GM19025 (cell line): ENCODE results near the gene STAC2.
A peak's percentile ranks its signal among the peaks of the same experiment; 100 is the strongest.

Experiments used
- ATAC-seq: cut with Tn5 transposase; IDR thresholded peaks from one replicate; pipeline ENCODE4 v1.9.1; 2021; ENCODE audit warnings: mild to moderate bottlenecking, low read depth, moderate library complexity; ENCODE audit not compliant: unreplicated experiment

The STAC2 gene

GRCh38 chr17:39166437-39167335 lies 59.1 kb downstream of the STAC2 start:
- ATAC-seq: no peak

- no peak for ATAC-seq
These were observed 59.9 kb downstream of the STAC2 start, which contains the start of gene ARL5C for GRCh38 chr17:39165841-39166349. Gene ARL5C (minus strand): TSS chr17:39166161. CDS start chr17:39165760, 401 bp downstream.

- no peak for ATAC-seq
These were observed 60.4 kb downstream of the STAC2 start for GRCh38 chr17:39165178-39165840.

- ATAC-seq: peak; percentile 86
These were observed 61.0 kb downstream of the STAC2 start for GRCh38 chr17:39164675-39165143.

GRCh38 chr17:39161962-39162361 lies 63.8 kb downstream of the STAC2 start:
- no peak for ATAC-seq
